ENCODE data around the gene IDUA.
"Not testable (repeated sequence)": the region's sequence is repeated elsewhere in the genome, so short reads cannot be mapped to it uniquely, and the experiment has no call there.

The IDUA gene

DNA sequence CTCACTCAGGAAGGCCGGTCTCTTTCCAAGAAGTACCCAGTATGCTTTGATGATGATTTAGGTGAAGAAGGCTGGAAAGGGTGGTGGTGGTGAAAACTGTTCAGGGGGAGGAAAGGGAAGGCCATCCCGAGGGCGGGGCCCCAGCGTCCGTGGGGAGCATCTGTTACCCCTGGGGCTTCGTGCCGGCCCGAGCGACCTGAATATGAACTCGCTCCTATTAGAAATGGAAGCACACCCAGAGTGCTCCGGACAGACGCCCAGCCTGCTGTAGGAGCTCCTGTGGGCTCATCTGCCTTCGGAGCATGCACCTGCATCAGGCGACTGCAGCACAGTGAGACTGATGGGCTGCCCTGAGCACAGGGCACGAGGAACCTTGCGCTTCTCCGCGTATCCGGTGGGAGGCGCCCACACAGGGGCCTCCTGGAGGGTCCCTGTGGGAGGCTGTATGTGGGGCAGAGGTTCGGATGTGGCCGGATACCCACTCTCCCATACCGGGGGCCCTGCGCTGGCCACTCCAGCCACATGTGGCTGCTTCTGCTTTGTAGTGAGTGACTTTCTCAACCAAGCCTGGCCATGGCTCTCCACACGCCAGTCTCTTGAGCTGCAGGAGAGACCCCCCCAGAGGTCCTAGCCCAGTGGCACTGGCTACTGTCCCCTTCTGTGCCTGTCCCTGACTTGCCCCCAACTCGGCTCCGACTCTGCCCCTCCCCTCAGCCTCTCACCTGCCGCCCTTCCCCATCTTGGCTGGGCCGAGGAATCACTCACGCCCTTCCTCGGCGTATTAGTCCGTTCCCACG lies 61.3 kb downstream of the IDUA start:
- DNase-seq: no peak

DNA sequence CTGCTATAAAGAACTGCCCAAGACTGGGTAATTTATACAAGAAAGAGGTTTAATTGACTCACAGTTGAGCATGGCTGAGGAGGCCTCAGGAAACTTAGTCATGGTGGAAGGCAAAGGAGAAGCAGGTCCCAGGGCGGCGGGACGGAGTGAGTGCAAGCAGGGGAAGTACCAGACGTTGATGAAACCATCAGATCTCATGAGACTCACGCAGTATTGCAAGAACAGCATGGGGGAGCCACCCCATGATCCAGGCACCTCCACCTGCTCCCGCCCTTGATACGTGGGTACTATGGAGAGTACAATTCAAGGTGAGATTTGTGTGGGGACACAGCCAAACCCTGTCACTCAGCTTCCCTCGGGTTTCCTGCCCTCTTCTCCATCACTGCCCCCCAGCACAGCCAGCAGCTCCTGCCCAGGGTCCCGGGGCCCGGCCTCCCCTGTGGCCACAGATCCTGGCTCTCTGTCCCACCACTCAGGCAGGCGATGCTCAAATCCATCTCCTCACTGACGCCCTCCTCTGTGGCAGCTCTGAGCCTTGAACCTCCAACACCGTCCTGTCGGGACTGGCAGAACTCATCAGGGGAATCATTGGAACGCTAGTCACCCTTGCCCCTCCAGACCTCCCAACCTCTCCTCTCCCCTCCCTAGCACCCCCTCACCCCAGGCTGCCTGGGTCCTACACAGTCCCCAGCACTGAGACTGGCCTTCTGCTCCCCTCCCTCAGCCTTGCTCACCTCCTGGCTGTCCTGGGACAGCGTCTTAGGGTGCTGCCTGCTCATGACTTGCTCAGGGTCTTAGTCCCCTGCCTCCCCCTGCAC lies 62.1 kb downstream of the IDUA start:
- DNase-seq: peak in 1 of 2 donors; percentile 27

DNA sequence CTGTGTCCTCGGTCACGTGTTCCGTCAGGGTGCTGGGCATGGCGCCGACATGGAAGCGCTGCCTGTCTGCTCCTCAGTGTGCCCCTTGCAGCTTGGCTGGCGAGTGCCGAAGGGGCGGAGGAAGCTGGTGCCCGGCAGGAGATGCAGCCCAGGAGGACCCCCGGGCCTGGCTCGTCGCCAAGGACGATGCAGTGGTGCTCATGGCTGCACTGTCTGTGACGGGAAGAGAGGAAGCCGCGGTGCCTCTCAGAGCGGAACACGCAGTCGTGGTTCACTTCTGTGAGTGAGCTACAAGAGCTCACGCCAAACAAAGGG lies 62.7 kb downstream of the IDUA start:
- no peak for DNase-seq

DNA sequence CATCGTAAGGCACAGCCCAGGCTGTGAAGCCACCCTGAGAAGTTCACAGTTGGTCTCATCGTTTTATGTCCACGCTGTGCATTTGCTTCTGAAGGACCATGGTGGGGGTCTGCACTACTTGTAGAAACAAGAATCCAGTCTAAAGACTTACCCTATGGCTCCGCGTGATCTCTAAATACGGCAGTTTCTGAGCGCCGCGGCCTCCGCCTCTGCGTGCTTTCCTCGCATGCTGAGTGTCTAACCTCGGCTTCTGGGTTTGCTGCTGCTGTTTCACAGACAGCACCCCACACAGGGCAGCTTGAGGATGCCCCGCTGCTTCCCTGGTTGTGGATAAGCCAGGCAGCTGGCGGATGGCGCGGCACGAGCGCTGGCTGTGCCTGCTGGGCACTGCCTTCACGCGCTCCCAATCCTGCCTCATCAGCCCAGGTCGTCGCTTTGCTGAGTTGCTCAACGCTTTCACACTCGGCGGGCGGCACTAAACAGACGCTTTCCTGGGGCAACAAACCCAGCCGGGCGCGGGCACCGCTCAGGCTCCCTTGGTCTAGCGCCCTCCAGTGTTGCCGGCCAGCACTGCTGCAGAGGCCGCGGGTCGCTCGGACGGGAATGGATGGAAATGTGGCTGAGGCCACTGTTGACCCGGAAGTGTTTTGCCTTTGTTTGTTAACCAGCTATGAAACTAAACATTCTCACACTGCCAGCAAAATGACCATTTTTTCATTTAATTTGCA lies 63.8 kb downstream of the IDUA start:
- no peak for DNase-seq

DNA sequence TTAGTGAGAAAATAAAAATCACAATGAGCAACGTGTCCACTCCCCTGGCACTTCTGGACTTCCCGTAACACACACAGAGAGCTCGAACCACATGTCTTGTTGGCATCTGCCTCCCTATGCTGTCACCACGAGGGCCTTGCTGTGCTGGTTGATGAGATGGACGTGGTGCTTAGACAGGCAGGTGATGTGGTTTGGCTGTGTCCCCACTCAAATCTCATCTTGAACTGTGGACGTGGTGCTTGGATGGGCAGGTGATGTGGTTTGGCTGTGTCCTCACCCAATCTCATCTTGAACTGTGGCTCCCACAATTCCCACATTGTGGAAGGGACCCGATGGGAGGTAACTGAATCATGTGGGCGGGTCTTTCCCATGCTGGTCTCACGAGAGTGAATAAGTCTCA lies 64.6 kb downstream of the IDUA start:
- DNase-seq: no peak

DNA sequence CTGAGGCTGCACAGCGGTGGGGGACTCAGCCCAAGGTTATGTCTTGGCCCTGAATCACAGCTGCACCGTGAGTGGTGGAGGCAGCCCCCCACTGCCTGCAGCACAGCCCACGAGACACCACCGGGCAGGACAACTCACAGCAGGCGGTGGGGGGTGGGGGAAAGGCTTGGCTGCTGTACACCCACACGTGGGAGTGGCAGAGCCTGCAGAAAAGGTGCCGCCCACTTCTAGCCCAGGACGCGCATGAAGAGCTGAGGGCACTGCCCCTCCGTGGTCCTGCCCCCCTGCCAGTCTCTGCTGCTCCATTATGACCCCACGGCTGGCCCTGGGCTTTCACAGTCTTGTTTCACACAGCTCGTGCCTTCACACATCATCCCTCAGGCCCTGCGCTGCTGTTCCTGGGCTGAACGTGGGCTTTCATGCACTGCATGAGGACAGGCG lies 65.4 kb downstream of the IDUA start:
- DNase-seq: no peak

DNA sequence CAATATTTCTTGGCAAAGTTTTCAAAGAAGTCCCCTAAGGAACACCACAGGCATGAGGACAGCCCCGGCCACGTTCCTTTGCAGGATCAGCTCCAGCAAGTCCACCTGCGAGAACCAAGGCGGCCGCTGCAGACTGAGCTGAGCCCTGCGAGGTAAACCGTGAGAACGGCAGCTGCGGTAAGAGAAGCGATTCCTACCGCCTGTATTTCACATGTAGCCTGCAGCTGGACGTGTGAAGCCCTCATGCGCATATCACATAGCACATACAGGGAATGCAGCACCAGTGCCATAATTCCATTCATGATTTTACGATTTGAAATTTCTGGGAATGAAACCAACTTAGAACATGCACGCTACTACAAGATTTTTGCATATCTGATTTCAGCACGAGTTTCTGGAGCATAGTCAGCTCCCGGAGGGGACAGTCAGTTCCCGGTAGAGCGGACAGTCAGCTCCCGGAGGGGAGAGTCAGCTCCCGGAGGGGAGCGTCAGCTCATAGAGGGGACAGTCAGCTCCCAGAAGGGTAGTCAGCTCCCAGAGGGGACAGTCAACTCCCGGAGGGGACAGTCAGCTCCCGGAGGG lies 66.3 kb downstream of the IDUA start:
- DNase-seq: no peak

DNA sequence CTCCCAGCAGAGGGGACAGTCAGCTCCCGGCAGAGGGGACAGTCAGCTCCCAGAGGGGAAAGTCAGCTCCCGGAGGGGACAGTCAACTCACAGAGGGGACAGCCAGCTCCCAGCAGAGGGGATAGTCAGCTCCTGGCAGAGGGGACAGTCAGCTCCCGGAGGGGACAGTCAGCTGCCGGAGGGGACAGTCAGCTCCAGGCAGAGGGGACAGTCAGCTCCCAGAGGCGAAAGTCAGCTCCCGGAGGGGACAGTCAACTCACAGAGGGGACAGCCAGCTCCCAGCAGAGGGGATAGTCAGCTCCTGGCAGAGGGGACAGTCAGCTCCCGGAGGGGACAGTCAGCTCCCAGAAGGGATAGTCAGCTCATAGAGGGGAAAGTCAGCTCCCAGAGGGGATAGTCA lies 67.0 kb downstream of the IDUA start:
- not testable (repeated sequence) for DNase-seq
